OCI-LY7 (cell line): ENCODE measurements around the gene ROM1. TPM values are rescaled to one million over a fixed set of nuclear protein-coding genes. Genes with fewer than 3 reads are reported as not detected.

Source experiments
- BruUV-seq: library from RNA; stranded (reverse); fragments of 400-500 nt; replicated peaks from 2 replicates; lab custom pipeline; 2021; lab: Mats Ljungman, UMichigan
- CTCF ChIA-PET: fragments of 300-600 bp; sonication (Branson Sonifier 250); formaldehyde crosslinking; loops from one replicate; lab custom pipeline; 2022; ENCODE audit warnings: antibody characterized with exemption; ENCODE audit not compliant: unreplicated experiment; lab: Charles Lee
- POLR2A ChIA-PET: fragments of 300-600 bp; sonication (Branson Sonifier 250); formaldehyde crosslinking; loops from one replicate; lab custom pipeline; 2022; ENCODE audit warnings: antibody characterized with exemption; lab: Charles Lee
- DNase-seq: peaks from one replicate; pipeline ENCODE4 v3.0.0-alpha.2; 2015; ENCODE audit warnings: low spot score
- H2AFZ ChIP-seq: fragments of 200-600 bp; sonication (generic), shearing (Covaris generic); 2 replicates; pipeline ENCODE4 v1.6.1; 2014; ENCODE audit warnings: mild to moderate bottlenecking, antibody characterized with exemption, low read length, moderate library complexity
- H3K27ac ChIP-seq: fragments of 200-600 bp; sonication (generic); 2 replicates; pipeline ENCODE4 v1.5.1; 2014; ENCODE audit warnings: mixed run types, low read depth, mild to moderate bottlenecking, moderate library complexity, low read length, inconsistent platforms; ENCODE audit not compliant: poor library complexity, severe bottlenecking
- H3K36me3 ChIP-seq: fragments of 200-600 bp; sonication (generic); 2 replicates; pipeline ENCODE4 v1.6.1; 2014; ENCODE audit warnings: mild to moderate bottlenecking, antibody characterized with exemption, low read length, moderate library complexity, mixed read lengths; ENCODE audit not compliant: insufficient read depth
- H3K4me1 ChIP-seq: fragments of 200-600 bp; sonication (generic); 2 replicates; pipeline ENCODE4 v1.5.1; 2014; ENCODE audit warnings: mild to moderate bottlenecking, low read length; ENCODE audit not compliant: insufficient read depth, poor library complexity, severe bottlenecking
- H3K4me2 ChIP-seq: fragments of 200-600 bp; sonication (generic); 2 replicates; pipeline ENCODE4 v1.6.1; 2014; ENCODE audit warnings: mild to moderate bottlenecking, low read length
- H3K4me3 ChIP-seq: fragments of 200-600 bp; sonication (generic); 2 replicates; pipeline ENCODE4 v1.5.1; 2014; ENCODE audit warnings: mild to moderate bottlenecking, low read depth, low read length; ENCODE audit not compliant: poor library complexity, severe bottlenecking
- H3K79me2 ChIP-seq: fragments of 200-600 bp; sonication (generic); 2 replicates; pipeline ENCODE4 v1.6.1; 2016; ENCODE audit warnings: low read depth, mild to moderate bottlenecking, low read length, moderate library complexity, mixed read lengths; ENCODE audit not compliant: insufficient read depth
- H3K9me2 ChIP-seq: fragments of 200-600 bp; sonication (generic); 2 replicates; pipeline ENCODE4 v1.6.1; 2016; ENCODE audit warnings: mild to moderate bottlenecking, low read length, mixed read lengths; ENCODE audit not compliant: insufficient read depth
- H3K9me3 ChIP-seq: fragments of 200-600 bp; sonication (generic); 2 replicates; pipeline ENCODE4 v1.6.1; 2014; ENCODE audit warnings: mild to moderate bottlenecking, mixed run types, low read length, mixed read lengths
- H4K20me1 ChIP-seq: fragments of 200-600 bp; sonication (generic); 2 replicates; pipeline ENCODE4 v1.6.1; 2014; ENCODE audit warnings: mild to moderate bottlenecking, antibody characterized with exemption, low read length, moderate library complexity, mixed read lengths; ENCODE audit not compliant: insufficient read depth
- CTCF ChIP-seq: fragments of 200-600 bp; sonication (generic); conservative IDR thresholded peaks from 2 replicates; pipeline ENCODE4 v1.5.1; 2014; ENCODE audit warnings: mild to moderate bottlenecking, antibody characterized with exemption, low read length, moderate library complexity, mixed read lengths
- EZH2phosphoT487 ChIP-seq: fragments of 200-600 bp; sonication (generic); IDR thresholded peaks from 2 replicates; pipeline ENCODE4 v1.6.1; 2018; ENCODE audit warnings: low read depth, borderline replicate concordance, mild to moderate bottlenecking, mixed run types, antibody characterized with exemption, low read length, moderate library complexity, mixed read lengths
- intact Hi-C: fragments of 100-400 bp; cut with micrococcal nuclease; formaldehyde crosslinking; loops from one replicate; pipeline ENCODE4 v1.10.0; 2022; ENCODE audit not compliant: unreplicated experiment
- total RNA-seq, 2 experiments: library from RNA; depleted of rRNA in 1 of 2; stranded (reverse); fragments of >200 nt in 1 of 2; shearing (Covaris generic) in 1 of 2; gene quantifications; 2 replicates each; pipeline ENCODE4 v1.2.3, GENCODE V29; 2014 to 2022

The ROM1 gene
- total RNA-seq, 2 experiments from 2014 or later: 0.69 to 2.5 TPM

GRCh38 chr11:62592146-62592815, 20.8 kb upstream of the ROM1 start:
- H3K36me3 ChIP-seq: peaks cover 69% of the 10 kb centered on the region
- peak; percentile 32 for DNase-seq
- peak overlapping the region; percentile 85 for H3K4me3 ChIP-seq
- no peaks in the 10 kb centered on the region for H3K9me2 ChIP-seq
- no peaks in the 10 kb centered on the region for H3K9me3 ChIP-seq
- CTCF ChIA-PET: interaction anchor here (0.6 to 1.3 kb wide), 6 partner anchors 8 to 62 kb away, joined by 3 to 4 read pairs (median 3); partner anchors contain the start of gene MTA2
- H3K4me2 ChIP-seq: peak overlapping the region; percentile 80
- H3K79me2 ChIP-seq: peaks cover 25% of the 10 kb centered on the region; the same call in 1 of the 2 replicates
- intact Hi-C loops: loop anchor here (5.0 to 10.0 kb wide), 3 partner anchors 75 to 243 kb away; partner anchors contain the start of genes C11orf98, CSKMT, HNRNPUL2 and STX5
- 0 out of 2 replicates have a peak overlapping the region, but pooled peaks have one; percentile 4 for H2AFZ ChIP-seq
- TSS peak; percentile 100 for BruUV-seq
- H4K20me1 ChIP-seq: no peaks in the 10 kb centered on the region
- POLR2A ChIA-PET: interaction anchor here (0.8 to 3.3 kb wide), 25 partner anchors 9 to 265 kb away, joined by 3 to 37 read pairs (median 4); partner anchors contain the start of genes B3GAT3, C11orf98, CSKMT and EEF1G
- peaks cover 33% of the 10 kb centered on the region for H3K4me1 ChIP-seq
- TF ChIP-seq EZH2phosphoT487 (no peak), CTCF (0 out of 2 replicates have a peak, but pooled peaks have one; percentile 7)
- peak overlapping the region; percentile 66 for H3K27ac ChIP-seq

DNA sequence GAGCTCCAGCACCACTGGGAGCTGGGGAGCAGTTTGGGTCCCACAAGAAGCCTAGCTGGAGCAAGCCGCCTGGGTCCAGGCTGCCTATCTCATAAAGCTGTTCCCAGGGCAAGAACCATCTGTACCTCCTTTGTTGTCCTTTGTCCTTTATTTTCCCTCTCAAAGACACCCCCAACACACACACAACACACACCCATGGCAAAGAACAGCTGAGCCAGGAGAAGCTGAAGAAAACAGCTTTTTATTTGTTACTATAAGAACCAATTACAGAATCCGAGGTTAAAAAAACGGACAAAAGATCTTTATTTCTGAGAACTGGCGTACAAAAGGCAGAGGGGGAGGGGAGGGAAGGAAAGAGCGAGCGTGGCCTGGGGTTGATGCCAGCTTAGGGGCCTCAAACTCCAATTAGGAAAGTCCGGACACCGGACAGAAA, 20.1 kb upstream of the ROM1 start:
- Histone ChIP-seq H3K9me2 (no peaks in the 10 kb centered on the region), H2AFZ (no peak overlapping the region), H3K36me3 (peaks cover 69% of the 10 kb centered on the region), H3K4me1 (peaks cover 33% of the 10 kb centered on the region), H3K27ac (peak overlapping the region; percentile 66), H3K4me2 (peak overlapping the region; percentile 80), H4K20me1 (no peaks in the 10 kb centered on the region), H3K9me3 (no peaks in the 10 kb centered on the region), H3K79me2 (peaks cover 29% of the 10 kb centered on the region; the same call in 1 of the 2 replicates), H3K4me3 (no peak overlapping the region)
- no peak for DNase-seq
- ChIA-PET CTCF (interaction anchor here (0.8 kb wide), 1 partner anchor 7 kb away, joined by 3 read pairs; no protein-coding TSS in a partner anchor), POLR2A (interaction anchor here (1.3 to 3.3 kb wide), 6 partner anchors 8 to 71 kb away, joined by 3 to 37 read pairs (median 19); partner anchors contain the start of genes B3GAT3, C11orf98, CSKMT and EEF1G)
- no TSS peak for BruUV-seq
- intact Hi-C loops: loop anchor here (5.0 to 10.0 kb wide), 3 partner anchors 74 to 242 kb away; partner anchors contain the start of genes C11orf98, CSKMT, HNRNPUL2 and STX5
- TF ChIP-seq EZH2phosphoT487 (no peak), CTCF (no peak)
